Body of pancreas (tissue), 4 donors: ENCODE measurements around the gene TUBA3C.
"Not testable (repeated sequence)": the region's sequence is repeated elsewhere in the genome, so short reads cannot be mapped to it uniquely, and the experiment has no call there.

Source experiments
- CTCF ChIP-seq, 7 experiments: fragments of 450-650 bp in 4 of 7; fragments of 200-600 bp in 3 of 7; sonication (generic) in 3 of 7; IDR thresholded peaks; one replicate each; pipeline ENCODE4 v1.5.1; 2016 to 2019; ENCODE audit warnings: antibody characterized with exemption in 7 of 7
- POLR2A ChIP-seq, 3 donors: fragments of 450-650 bp; IDR thresholded peaks; one replicate each; pipeline ENCODE4 v1.6.1; 2016; ENCODE audit warnings: antibody characterized with exemption in 3 of 3, mild to moderate bottlenecking in 2 of 3

GRCh38 chr13:19189368-19189767 lies 7.7 kb upstream of the TUBA3C start:
- not testable (repeated sequence) for TF ChIP-seq CTCF, POLR2A (IDR thresholded peaks at IDR 0.05)
